ENCODE measurements around the gene SSMEM1. TPM values are rescaled to one million over a fixed set of nuclear protein-coding genes. Genes with fewer than 3 reads are reported as not detected.

The SSMEM1 gene
- total and polyA plus RNA-seq, 9 of the 15 experiments (the other 6 are each of a cell fraction or from before 2014, with no cell fraction given), result 0.10 to 0.28 (median 0.18) TPM; not detected in 4

- TF ChIP-seq ID3 (CRISPR knock-in tag; IDR thresholded peaks at IDR 0.05) (no peak), ID3 (tag; IDR thresholded peaks at IDR 0.05) (0 out of 2 replicates have a peak, but pooled peaks have one; percentile 21), ZBTB34 (CRISPR knock-in tag; IDR thresholded peaks at IDR 0.05) (no peak), ZNF589 (CRISPR knock-in tag; IDR thresholded peaks at IDR 0.05; ENCODE audit: low read depth) (no peak), RBM15 (IDR thresholded peaks at IDR 0.05; ENCODE audit: insufficient read depth, low read length) (no peak), ARHGAP35 (IDR thresholded peaks at IDR 0.05; ENCODE audit: partially characterized antibody) (no peak), ZNF436 (CRISPR knock-in tag; IDR thresholded peaks at IDR 0.05) (no peak), TOE1 (IDR thresholded peaks at IDR 0.05; ENCODE audit: borderline replicate concordance) (no peak), TOE1 (CRISPR knock-in tag; IDR thresholded peaks at IDR 0.05; ENCODE audit: borderline replicate concordance, low read depth) (no peak), ZNF444 (CRISPR knock-in tag; IDR thresholded peaks at IDR 0.05) (no peak), NR2C2 (CRISPR knock-in tag; IDR thresholded peaks at IDR 0.05) (no peak), NR2C2 (tag; IDR thresholded peaks at IDR 0.05) (peak; percentile 23; the same call in 1 of the 2 replicates), ZNF766 (CRISPR knock-in tag; conservative IDR thresholded peaks at IDR 0.05) (no peak), TEAD2 (tag; IDR thresholded peaks at IDR 0.05) (no peak), SIRT6 (IDR thresholded peaks at IDR 0.05; ENCODE audit: low read depth, low read length) (no peak), MCM2 (IDR thresholded peaks at IDR 0.05; ENCODE audit: low read depth) (no peak), PRDM10 (IDR thresholded peaks at IDR 0.05; ENCODE audit: partially characterized antibody) (no peak), FOXJ2 (tag; IDR thresholded peaks at IDR 0.05) (no peak), HINFP (tag; conservative IDR thresholded peaks at IDR 0.05; ENCODE audit: low read depth) (0 out of 2 replicates have a peak, but pooled peaks have one; percentile 9), CBX8 (IDR thresholded peaks at IDR 0.05; ENCODE audit: borderline replicate concordance, extremely low read depth, low read depth, low read length, poor library complexity, severe bottlenecking) (no peak)
These were observed 11.4 kb downstream of the SSMEM1 start (continued) for GRCh38 chr7:130218806-130219620.
